ENCODE data around the gene CAMSAP3. TPM values are rescaled to one million over a fixed set of nuclear protein-coding genes. Genes with fewer than 3 reads are reported as not detected.

The CAMSAP3 gene
- total and polyA plus RNA-seq, 2 donors (not counting 1 experiment from before 2014, with no cell fraction given) = 1.0 to 1.3 TPM

DNA sequence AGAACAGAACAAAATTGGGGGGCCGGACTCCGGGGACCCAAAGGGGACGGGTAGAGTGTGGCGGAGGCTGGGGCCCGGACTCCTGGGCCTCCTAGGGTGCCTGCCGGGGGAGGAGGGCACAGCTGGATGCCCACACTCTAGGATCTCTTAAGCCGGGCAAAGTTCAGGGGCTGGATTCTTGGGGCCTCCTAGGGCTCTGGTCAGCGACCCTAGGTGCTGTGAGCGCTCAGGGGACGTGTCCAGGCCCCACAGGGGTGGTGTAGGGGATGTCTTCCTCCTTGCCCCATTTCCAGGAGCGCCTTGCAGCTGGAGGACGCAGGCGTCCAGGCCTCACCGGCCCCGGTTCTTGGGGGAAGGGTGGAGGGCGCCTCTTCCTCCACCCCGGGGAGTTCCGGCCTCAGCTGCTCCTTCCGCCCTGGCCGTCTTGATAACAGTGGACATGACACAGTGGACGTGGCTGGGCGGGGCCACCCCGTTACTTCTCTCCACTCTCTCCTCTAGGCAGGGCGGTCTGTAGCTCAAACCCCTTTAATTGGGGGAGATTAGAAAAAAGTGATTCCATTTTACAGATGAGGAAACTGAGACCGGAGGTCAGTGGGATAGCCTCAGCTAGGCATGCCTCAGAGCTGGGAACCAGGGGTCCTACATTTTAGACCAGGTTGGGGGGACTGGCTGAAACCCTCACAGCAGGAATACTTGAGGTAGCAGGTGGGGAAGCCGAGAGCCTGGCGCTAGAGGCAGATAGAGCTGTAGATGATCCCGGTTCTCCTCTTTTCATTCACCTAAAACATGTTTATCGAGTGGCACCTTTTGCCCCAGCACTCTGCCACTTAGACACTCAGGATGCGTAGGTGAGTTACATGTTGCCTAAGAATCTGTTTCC, 42.0 kb downstream of the CAMSAP3 start:
- peak overlapping the region; percentile 81 for H2AFZ ChIP-seq (ENCODE audit: insufficient read depth, low read depth, low read length, poor library complexity, severe bottlenecking)
- peak overlapping the region; percentile 94 for H3K27ac Mint-ChIP-seq
- H3K27ac ChIP-seq (ENCODE audit: low read length in 2 of 2) = peak overlapping the region; percentile 81 to 93
- H3K27me3 Mint-ChIP-seq = no peaks in the 10 kb centered on the region
- peaks cover 4 to 25% of the 10 kb centered on the region in 2 experiments for H3K36me3 ChIP-seq (replicated peaks in 1 of 2; ENCODE audit: control extremely low read depth in 1 of 2, control insufficient read depth in 1 of 2, extremely low read depth in 1 of 2, insufficient read depth in 2 of 2, low read length in 1 of 2)
- H3K79me2 ChIP-seq (ENCODE audit: control insufficient read depth, insufficient read depth, low read length) = peaks cover 59% of the 10 kb centered on the region
- CTCF ChIA-PET = interaction anchor here (0.5 to 2.1 kb wide), 5 partner anchors 11 to 775 kb away, joined by 3 to 7 read pairs (median 4); partner anchors contain the start of gene MARCHF2
- peaks cover 0 to 7% (median 0%) of the 10 kb centered on the region in 3 donors for H3K9me3 ChIP-seq (ENCODE audit: control extremely low read depth in 1 of 3, control insufficient read depth in 2 of 3, insufficient read depth in 1 of 3, low read length in 2 of 3)
- H3K4me3 ChIP-seq (ENCODE audit: control extremely low read depth in 1 of 5, extremely low read depth in 1 of 5, insufficient read depth in 1 of 5, low read depth in 2 of 5, low read length in 4 of 5) = peak overlapping the region; percentile 58 to 89 (median 80)
- 34% methylated on average over 22 of the region's 30 CpGs for WGBS (ENCODE audit: insufficient coverage)
- peak overlapping the region; percentile 90 for H3K4me3 Mint-ChIP-seq
- H3K4me1 ChIP-seq (ENCODE audit: control insufficient read depth in 2 of 2, insufficient read depth in 2 of 2, low read length in 2 of 2) = peaks cover 17 to 21% of the 10 kb centered on the region in 2 donors
- H4K20me1 ChIP-seq (ENCODE audit: control insufficient read depth, insufficient read depth, low read length, poor library complexity, severe bottlenecking) = peaks cover 24% of the 10 kb centered on the region
- ATAC-seq (ENCODE audit: low read depth) = no peak
- H3K9me3 Mint-ChIP-seq (ENCODE audit: insufficient read depth) = no peaks in the 10 kb centered on the region
- peak overlapping the region; percentile 86 for H3K9ac ChIP-seq (ENCODE audit: low read length)
- no peaks in the 10 kb centered on the region for H3K27me3 ChIP-seq (replicated peaks in 1 of 4; ENCODE audit: control extremely low read depth in 1 of 4, control insufficient read depth in 3 of 4, insufficient read depth in 4 of 4, low read length in 3 of 4)
- peaks cover 38% of the 10 kb centered on the region for H3K4me1 Mint-ChIP-seq
- no peak for TF ChIP-seq EZH2 (IDR thresholded peaks at IDR 0.05; ENCODE audit: borderline replicate concordance, insufficient read depth, low read depth, low read length, poor library complexity, severe bottlenecking)
- TF ChIP-seq, protein P1, sequence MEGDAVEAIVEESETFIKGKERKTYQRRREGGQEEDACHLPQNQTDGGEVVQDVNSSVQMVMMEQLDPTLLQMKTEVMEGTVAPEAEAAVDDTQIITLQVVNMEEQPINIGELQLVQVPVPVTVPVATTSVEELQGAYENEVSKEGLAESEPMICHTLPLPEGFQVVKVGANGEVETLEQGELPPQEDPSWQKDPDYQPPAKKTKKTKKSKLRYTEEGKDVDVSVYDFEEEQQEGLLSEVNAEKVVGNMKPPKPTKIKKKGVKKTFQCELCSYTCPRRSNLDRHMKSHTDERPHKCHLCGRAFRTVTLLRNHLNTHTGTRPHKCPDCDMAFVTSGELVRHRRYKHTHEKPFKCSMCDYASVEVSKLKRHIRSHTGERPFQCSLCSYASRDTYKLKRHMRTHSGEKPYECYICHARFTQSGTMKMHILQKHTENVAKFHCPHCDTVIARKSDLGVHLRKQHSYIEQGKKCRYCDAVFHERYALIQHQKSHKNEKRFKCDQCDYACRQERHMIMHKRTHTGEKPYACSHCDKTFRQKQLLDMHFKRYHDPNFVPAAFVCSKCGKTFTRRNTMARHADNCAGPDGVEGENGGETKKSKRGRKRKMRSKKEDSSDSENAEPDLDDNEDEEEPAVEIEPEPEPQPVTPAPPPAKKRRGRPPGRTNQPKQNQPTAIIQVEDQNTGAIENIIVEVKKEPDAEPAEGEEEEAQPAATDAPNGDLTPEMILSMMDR (IDR thresholded peaks at IDR 0.05) = no peak
- POLR2A ChIA-PET = interaction anchor here (1.0 kb wide), 1 partner anchor 103 kb away, joined by 3 read pairs; no protein-coding TSS in a partner anchor
- DNase-seq = no peak
- intact Hi-C loops (cut with micrococcal nuclease) = loop anchor here (1.0 kb wide), 2 partner anchors 8 to 21 kb away; partner anchors contain the start of genes PET100 and XAB2
- peak overlapping the region; percentile 97 for H3K4me2 ChIP-seq (replicated peaks; ENCODE audit: low read depth, low read length, poor library complexity, severe bottlenecking)

All from B cell (primary cell).